Suprapubic skin (tissue), 4 donors: Measurements from ENCODE around the gene SAGE1. TPM values are rescaled to one million over a fixed set of nuclear protein-coding genes. Genes with fewer than 3 reads are reported as not detected.
"Not testable (repeated sequence)": the region's sequence is repeated elsewhere in the genome, so short reads cannot be mapped to it uniquely, and the experiment has no call there.

Experiments used
- DNase-seq, 2 donors: peaks; one replicate each; pipeline ENCODE4 v3.0.0-alpha.2; 2019; ENCODE audit warnings: low spot score in 2 of 2
- H3K27ac ChIP-seq: fragments of 200-600 bp; sonication (generic); one replicate; pipeline ENCODE4 v1.5.1; 2019
- H3K27me3 ChIP-seq: fragments of 200-600 bp; sonication (generic); one replicate; pipeline ENCODE4 v1.5.1; 2019
- H3K36me3 ChIP-seq: fragments of 200-600 bp; sonication (generic); one replicate; pipeline ENCODE4 v1.5.1; 2019
- H3K4me1 ChIP-seq: fragments of 200-600 bp; sonication (generic); one replicate; pipeline ENCODE4 v1.5.1; 2019
- H3K4me3 ChIP-seq: fragments of 200-600 bp; sonication (generic); one replicate; pipeline ENCODE4 v1.5.1; 2019; ENCODE audit warnings: mild to moderate bottlenecking
- H3K9me3 ChIP-seq: fragments of 200-600 bp; sonication (generic); one replicate; pipeline ENCODE4 v1.5.1; 2019
- CTCF ChIP-seq, 2 donors: fragments of 200-600 bp in 1 of 2; fragments of 450-650 bp in 1 of 2; sonication (generic) in 1 of 2; IDR thresholded peaks; one replicate each; pipeline ENCODE4 v1.5.1; 2016 to 2019; ENCODE audit warnings: antibody characterized with exemption in 2 of 2, mild to moderate bottlenecking in 1 of 2, moderate library complexity in 1 of 2
- EP300 ChIP-seq: sonication (generic); formaldehyde crosslinking; IDR thresholded peaks from one replicate; pipeline ENCODE4 v1.6.1; 2017; ENCODE audit warnings: antibody characterized with exemption
- POLR2A ChIP-seq, 2 donors: fragments of 450-650 bp; IDR thresholded peaks; one replicate each; pipeline ENCODE4 v1.6.1; 2017; ENCODE audit warnings: antibody characterized with exemption in 2 of 2, mild to moderate bottlenecking in 2 of 2, moderate library complexity in 2 of 2
- POLR2AphosphoS5 ChIP-seq, 3 donors: sonication (generic); formaldehyde crosslinking; IDR thresholded peaks; one replicate each; pipeline ENCODE4 v1.6.1; 2017; ENCODE audit warnings: antibody characterized with exemption in 3 of 3
- WGBS: methylation state at CpG from one replicate; pipeline ENCODE4 v1.1.5; 2018; 5-methylcytosine and 5-hydroxymethylcytosine counted together
- total RNA-seq, 4 donors: library from RNA; depleted of rRNA; stranded (reverse); fragments of >200 nt; gene quantifications; one replicate each; pipeline ENCODE4 v1.1.0, GENCODE V29; 2016

The SAGE1 gene
- total RNA-seq, 4 donors from 2014 or later = not detected

- Histone ChIP-seq H3K36me3 (no peaks in the 10 kb centered on the region), H3K27me3 (no peaks in the 10 kb centered on the region), H3K4me1 (no peaks in the 10 kb centered on the region), H3K9me3 (no peaks in the 10 kb centered on the region), H3K27ac (no peak overlapping the region), H3K4me3 (no peak overlapping the region)
- whole genome bisulfite sequencing = 80% methylated on average over 11 of the region's 11 CpGs
- no peak for DNase-seq
- TF ChIP-seq POLR2A (IDR thresholded peaks at IDR 0.05) = no peak
- no peak for TF ChIP-seq EP300
- TF ChIP-seq CTCF (IDR thresholded peaks at IDR 0.05) = no peak
- TF ChIP-seq POLR2AphosphoS5 (IDR thresholded peaks at IDR 0.05) = no peak
These were observed 735 bp upstream of the SAGE1 start for GRCh38 chrX:135892781-135893180.

- Histone ChIP-seq H3K27me3 (no peaks in the 10 kb centered on the region), H3K4me3 (no peak overlapping the region), H3K4me1 (no peaks in the 10 kb centered on the region), H3K27ac (no peak overlapping the region), H3K36me3 (no peaks in the 10 kb centered on the region), H3K9me3 (no peaks in the 10 kb centered on the region)
- no peak for DNase-seq
- no peak for TF ChIP-seq POLR2A (IDR thresholded peaks at IDR 0.05)
- no peak for TF ChIP-seq CTCF (IDR thresholded peaks at IDR 0.05)
- TF ChIP-seq EP300 = no peak
- no peak for TF ChIP-seq POLR2AphosphoS5 (IDR thresholded peaks at IDR 0.05)
- WGBS = 71% methylated on average over 5 of the region's 5 CpGs
These were observed 16.7 kb downstream of the SAGE1 start for GRCh38 chrX:135910251-135910650.

GRCh38 chrX:135914404-135914803, 20.9 kb downstream of the SAGE1 start:
- H3K27me3 ChIP-seq = no peaks in the 10 kb centered on the region
- no peak for DNase-seq

GRCh38 chrX:135920516-135920915, 27.0 kb downstream of the SAGE1 start:
- not testable (repeated sequence) for H3K36me3 ChIP-seq, H3K9me3 ChIP-seq, H3K4me3 ChIP-seq, DNase-seq, H3K4me1 ChIP-seq, H3K27ac ChIP-seq, H3K27me3 ChIP-seq
- 27% methylated on average over 1 of the region's 1 CpG for WGBS

More at GRCh38 chrX:135914404-135914803, 20.9 kb downstream of the SAGE1 start:
- no peak overlapping the region for H3K4me3 ChIP-seq
- WGBS = 77% methylated on average over 5 of the region's 5 CpGs
- no peaks in the 10 kb centered on the region for H3K4me1 ChIP-seq
- no peaks in the 10 kb centered on the region for H3K9me3 ChIP-seq
- TF ChIP-seq POLR2A (IDR thresholded peaks at IDR 0.05) = no peak
- no peak for TF ChIP-seq CTCF (IDR thresholded peaks at IDR 0.05)
- TF ChIP-seq EP300 = no peak
- H3K27ac ChIP-seq = no peak overlapping the region
- H3K36me3 ChIP-seq = no peaks in the 10 kb centered on the region

- DNase-seq = no peak
- 48% methylated on average over 5 of the region's 5 CpGs for WGBS
- H3K27ac ChIP-seq = no peak overlapping the region
- no peak overlapping the region for H3K4me3 ChIP-seq
- H3K36me3 ChIP-seq = no peaks in the 10 kb centered on the region
- no peaks in the 10 kb centered on the region for H3K27me3 ChIP-seq
- no peaks in the 10 kb centered on the region for H3K4me1 ChIP-seq
- no peak for TF ChIP-seq CTCF (IDR thresholded peaks at IDR 0.05)
- TF ChIP-seq POLR2A (IDR thresholded peaks at IDR 0.05) = no peak
- TF ChIP-seq EP300 = no peak
- TF ChIP-seq POLR2AphosphoS5 (IDR thresholded peaks at IDR 0.05) = no peak
- H3K9me3 ChIP-seq = no peaks in the 10 kb centered on the region
These were observed 29.8 kb downstream of the SAGE1 start for GRCh38 chrX:135923353-135923752.

- no peak overlapping the region for H3K4me3 ChIP-seq
- 38% methylated on average over 2 of the region's 2 CpGs for WGBS
- TF ChIP-seq CTCF (IDR thresholded peaks at IDR 0.05) (no peak), EP300 (no peak), POLR2A (IDR thresholded peaks at IDR 0.05) (no peak)
- H3K4me1 ChIP-seq = no peaks in the 10 kb centered on the region
- no peaks in the 10 kb centered on the region for H3K27me3 ChIP-seq
- no peak for DNase-seq
- no peaks in the 10 kb centered on the region for H3K9me3 ChIP-seq
- H3K27ac ChIP-seq = no peak overlapping the region
- no peaks in the 10 kb centered on the region for H3K36me3 ChIP-seq
These were observed 34.4 kb downstream of the SAGE1 start for GRCh38 chrX:135927897-135928296.
